ENCODE measurements around the gene ACADS.

The ACADS gene

DNA sequence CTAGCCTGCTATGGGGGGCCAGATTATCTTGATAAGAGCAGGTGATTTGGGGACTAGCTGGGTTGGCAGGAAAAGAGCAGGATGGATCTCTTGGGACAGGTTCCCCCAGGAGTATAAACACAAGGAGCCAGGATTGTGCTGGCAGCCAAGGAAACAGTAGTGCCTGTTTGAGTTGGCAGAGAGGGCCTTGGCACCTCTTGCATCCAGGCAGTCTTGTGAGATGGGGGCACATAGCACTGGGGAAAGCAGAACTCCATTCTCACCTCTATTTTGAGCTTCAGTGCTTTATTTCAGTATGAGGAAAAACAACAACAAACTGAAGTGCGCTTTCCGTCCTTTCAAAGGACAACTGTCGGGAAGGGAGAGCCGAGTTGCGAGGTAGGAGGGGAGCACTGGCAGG, 24.7 kb upstream of the ACADS start:
- DNase-seq (ENCODE audit: low read depth) = no peak

DNA sequence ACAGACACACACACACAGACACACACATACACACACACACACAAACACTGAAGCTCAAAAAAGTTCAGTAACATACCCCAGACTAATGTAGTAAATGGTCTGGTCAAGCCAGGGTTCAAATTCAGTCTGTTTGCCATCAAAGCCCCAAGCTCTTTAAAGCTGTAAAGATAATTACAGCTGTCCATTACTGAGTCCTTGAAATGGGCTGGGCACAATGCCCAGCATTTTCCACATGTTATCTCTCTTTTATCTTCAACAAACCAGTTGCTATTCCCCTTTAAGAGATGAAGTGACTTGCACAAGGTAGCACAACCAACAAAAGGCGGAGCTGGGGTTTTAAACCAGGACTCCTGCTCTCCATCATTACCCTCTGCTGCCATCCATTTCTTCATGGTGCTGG, 23.0 kb upstream of the ACADS start:
- DNase-seq (ENCODE audit: low read depth) = no peak

DNA sequence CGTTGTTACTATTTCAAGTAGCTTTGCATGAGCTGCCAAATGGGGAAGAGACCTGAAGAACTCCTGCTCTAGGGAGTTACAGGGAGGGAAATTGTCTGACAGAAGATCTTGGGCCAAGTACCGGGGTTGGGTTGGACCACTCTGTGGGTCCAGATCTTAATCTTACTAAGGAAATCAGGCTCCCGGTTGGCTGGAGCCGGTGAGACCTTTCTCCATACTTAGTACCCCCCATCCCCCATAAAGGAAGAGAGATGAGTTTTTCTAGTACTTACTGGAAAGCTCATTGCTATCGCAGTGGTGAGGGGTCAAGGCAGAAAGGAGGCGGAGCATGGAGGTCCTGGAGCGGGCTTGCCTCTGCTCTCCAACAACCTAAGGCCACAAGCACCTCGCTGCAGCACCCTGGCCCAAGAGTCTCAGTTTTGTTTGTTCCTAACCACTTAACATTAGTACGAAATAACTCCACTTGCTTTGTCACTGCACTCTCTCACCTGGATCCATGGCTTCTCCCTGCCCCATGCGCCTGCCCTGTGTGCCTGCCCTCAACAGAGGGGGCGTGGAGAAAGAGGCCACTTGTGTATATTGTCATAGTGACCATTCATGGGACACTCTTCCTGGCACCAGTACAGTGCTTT, 22.2 kb upstream of the ACADS start:
- no peak for DNase-seq (ENCODE audit: low read depth)

DNA sequence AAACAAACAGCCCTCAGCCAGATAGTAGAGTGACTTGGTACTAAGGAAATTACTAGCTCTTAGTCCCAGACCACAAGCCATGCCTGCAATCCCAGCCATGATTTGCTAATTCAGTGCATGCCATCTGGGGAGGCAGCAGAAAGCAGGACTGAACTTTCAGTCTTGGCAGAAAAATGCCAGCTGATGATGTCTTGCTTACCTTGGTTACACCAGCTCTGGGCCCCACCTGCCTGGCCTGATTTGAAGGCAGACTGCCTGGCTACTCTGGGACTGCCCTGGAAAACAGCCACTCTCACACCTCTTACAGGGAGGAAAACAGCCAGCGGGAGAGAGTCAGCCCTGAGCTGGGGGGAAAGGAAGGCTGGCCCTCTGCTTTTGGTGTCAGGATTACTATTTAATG, 20.0 kb upstream of the ACADS start:
- DNase-seq (ENCODE audit: low read depth) = no peak

DNA sequence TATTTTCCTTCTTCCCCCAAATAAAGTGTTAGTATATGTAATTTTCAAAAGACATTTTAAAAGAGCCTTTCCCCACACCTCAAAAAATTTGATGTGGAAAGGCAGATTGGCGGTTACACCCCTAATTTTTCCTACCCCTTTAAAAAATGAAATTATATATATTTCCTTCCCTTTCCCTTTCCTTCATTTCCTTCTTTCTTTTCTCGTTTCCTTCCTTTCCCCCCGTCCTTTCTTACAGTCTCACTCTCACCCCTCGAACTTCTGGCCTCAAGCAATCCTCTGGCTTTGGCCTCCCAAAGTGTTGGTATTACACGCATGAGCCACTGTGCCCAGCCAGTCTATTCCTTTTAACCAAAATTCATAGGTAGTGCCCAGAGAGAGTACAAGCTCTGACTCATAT, 19.6 kb upstream of the ACADS start:
- DNase-seq (ENCODE audit: low read depth) = no peak

DNA sequence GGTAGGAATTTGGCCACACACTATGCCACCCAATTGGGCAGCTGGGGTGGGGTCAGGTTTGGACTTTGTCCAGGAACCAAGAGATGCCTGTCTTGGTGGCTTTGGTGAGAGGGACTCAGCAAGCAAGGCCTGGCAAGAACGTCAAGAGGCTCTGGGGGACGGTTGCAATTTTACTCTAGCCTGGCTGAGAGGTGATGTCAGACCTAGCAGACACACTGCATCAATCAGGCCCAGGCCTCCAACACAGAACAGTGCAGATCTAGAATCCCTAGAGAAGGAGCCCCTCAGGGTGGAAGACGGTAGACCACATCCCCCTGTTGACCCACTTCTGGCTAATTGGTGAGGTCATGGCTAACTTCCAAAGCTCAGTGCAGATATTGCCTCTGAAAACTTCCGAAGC, 17.0 kb upstream of the ACADS start:
- DNase-seq (ENCODE audit: low read depth) = no peak

DNA sequence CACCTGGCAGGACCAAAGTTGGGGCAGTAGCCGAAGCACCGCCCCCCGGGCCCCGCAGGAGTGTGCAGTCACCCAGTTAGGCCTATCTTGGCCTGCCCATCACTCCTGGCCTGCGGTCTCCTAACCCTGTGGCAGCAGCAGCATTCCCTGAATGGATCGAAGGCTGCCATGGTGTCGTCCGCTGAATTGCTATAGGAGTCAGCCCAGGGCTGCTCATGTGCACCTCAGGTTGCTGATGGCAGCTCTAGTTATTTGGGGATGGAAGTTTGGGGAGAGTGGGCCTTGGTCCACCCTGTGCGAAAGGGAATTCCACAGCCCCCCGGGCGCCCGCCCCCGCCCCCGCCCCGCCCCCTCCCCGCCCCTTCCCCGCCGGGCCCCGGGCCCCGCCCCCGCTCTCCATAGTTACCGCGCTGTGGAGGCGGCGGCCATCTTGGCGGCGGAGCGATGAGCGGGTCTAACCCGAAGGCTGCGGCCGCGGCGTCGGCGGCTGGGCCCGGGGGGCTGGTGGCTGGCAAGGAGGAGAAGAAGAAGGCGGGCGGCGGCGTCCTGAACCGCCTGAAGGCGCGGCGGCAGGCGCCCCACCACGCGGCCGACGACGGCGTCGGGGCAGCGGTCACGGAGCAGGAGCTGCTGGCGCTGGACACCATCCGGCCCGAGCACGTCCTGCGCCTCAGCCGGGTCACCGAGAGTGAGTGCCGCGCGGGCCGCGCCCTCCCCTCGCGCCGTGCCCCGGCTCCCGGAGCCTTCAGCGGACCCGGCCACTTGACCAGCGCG, 15.4 kb upstream of the ACADS start, which contains the start of gene UNC119B:
Gene UNC119B (plus strand): TSS at position 428 of the 774 bp plus-strand sequence. CDS start 17 bp downstream, at position 445.
- DNase-seq (ENCODE audit: low read depth) = peak; percentile 62

DNA sequence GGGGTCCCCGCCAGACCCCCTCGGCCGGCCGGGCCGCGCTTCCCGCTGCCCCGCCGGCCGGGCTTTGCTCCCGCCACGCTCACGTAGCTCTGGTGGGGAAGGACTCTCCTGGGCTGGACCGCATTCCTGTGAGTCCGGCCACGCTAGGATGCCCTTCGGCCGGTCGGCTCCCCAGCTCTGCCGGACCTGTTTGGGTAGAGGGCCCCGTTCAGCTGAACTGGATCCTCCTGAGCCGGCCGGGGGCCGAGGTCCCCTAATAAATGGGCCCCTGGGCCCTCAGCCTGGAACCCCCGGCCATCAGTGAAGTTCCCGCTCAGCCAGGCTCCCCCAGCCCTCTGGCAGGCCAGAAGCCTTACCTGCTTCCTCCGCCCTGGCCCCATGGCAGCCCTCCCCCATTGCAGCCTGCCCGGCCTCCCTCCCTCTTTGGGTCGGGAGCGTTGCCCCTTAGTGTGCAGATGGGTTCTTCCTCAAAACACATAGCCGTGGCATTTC, 14.8 kb upstream of the ACADS start:
- no peak for DNase-seq (ENCODE audit: low read depth)

DNA sequence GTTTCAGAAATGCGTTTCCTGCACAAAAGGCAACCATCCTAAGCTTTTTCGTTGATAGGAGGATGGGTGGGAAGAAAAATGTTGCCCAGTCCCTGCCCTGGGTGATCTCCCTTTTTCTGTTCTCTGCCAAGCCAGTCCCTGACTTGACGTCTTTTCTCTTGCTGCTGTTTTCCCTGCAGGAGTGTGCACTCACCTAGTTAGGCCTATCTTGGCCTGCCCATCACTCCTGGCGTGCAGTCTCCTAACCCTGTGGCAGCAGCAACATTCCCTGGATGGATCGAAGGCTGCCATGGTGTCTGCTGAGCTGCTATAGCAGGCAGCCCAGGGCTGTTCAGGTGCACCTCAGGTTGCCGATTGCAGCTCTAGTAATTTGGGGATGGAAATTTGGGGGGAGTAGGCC, 14.2 kb upstream of the ACADS start:
- DNase-seq (ENCODE audit: low read depth) = no peak

DNA sequence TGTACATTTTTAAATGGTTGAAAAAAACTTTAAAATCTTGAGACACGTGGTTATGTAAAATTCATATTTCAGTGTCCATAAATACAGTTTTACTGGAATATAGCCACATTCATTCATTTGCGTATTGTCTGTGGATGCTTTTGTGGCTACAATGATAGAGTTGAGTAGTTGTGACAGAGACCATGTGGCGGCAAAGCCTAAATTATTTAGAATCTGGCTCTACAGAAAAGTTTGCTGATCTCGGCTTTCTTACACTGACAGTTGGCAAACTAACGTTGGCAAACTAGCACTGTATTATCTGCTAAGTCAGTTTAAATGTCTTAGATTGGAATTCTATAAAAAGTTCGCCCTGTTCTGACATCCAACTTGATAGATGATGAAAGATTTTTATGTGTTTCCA, 13.0 kb upstream of the ACADS start:
- no peak for DNase-seq (ENCODE audit: low read depth)

DNA sequence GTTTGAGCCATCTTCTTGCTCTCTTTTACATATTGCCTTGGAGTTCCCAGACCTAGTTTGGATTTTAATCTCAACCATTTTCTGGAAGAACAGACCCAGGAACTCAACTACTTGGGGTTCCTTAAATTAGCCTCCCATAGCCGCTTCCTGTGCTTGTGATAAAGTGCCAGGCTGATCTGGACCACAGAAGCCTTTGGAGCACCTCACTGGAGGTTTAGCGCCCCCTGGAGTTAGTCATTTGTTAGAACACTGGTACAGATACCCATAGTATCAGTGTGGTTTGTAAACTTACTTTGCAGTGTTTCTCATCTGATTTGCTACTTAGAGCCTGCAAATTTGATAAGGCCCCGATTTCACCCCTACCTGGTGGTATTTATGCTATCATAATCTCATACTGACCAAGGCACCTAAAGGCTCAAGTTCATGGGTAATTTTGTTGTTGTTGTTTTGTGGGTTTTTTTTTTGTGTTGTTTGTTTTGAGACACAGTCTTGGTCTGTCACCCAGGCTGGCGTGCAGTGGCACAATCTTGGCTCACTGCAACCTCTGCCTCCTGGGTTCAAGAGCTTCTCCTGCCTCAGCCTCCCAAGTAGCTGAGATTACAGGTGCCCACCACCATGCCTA, 11.7 kb upstream of the ACADS start:
- DNase-seq (ENCODE audit: low read depth) = peak; percentile 35

DNA sequence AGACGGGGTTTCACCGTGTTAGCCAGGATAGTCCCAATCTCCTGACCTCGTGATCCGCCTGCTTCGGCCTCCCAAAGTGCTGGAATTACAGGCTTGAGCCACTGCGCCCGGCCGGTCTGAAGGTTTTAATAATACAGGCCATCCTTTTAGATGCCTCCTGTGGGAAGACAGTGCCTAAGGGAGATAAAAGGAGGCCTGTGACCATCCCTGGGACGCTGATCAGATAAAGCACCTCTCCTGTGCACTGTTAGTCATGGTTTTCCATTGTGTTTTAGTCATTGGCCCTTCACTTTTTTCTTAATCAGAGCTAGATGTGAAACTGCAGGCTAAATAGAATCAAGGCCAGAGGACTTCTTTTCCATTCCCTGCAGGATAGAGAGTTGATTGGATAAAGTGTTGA, 7.6 kb upstream of the ACADS start:
- no peak for DNase-seq (ENCODE audit: low read depth)

DNA sequence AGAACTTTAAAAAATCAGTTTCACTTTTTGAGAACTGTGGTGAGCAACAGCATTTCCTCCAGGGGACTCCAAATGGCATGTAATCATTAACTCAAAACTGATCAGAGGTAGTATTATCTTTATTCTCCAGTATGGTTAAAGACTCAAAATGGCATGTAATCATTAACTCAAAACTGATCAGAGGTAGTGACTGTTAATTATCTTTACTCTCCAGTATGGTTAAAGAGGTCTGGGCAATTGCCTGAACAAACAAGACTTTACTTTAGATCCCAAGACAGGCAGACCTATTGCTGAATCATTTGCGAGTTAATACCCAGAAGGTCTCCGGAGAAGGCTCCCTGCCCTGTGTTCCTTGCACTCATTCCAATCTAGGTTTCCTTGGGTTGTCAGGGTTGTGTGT, 6.6 kb upstream of the ACADS start:
- DNase-seq (ENCODE audit: low read depth) = no peak

DNA sequence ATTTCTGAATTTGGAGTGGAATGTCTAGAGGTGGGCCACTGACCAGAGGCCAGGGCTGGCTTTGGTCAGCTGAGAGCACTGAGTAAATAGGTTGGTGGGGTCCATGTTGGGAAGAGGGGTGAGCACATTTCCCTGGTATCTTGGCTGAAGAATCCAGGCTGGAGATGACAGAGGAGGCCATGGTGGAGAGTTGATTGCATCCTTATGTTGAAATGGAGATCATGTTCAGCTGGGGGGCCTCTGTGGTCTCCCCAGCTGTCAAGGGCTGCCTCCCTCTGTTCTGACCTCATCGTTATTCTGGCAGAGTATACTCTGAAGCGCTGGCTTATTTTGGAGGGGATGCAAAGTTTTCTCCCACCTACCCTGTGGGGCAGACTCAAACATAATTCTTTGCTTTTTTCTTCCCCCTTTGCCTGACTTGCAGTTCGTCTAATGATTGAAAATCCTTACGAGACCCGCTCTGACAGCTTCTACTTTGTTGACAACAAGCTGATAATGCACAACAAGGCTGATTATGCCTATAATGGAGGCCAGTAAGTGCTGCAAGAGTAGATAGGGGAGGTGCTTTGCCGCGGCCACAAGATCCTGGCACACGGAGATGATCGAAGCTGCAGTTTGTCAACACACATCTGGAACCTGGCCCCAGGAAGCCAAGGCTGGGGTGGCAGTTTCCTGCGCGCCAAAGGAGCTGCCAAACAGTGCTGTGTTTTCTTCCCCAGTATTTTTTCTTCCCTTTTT, 6.0 kb upstream of the ACADS start:
- no peak for DNase-seq (ENCODE audit: low read depth)

DNA sequence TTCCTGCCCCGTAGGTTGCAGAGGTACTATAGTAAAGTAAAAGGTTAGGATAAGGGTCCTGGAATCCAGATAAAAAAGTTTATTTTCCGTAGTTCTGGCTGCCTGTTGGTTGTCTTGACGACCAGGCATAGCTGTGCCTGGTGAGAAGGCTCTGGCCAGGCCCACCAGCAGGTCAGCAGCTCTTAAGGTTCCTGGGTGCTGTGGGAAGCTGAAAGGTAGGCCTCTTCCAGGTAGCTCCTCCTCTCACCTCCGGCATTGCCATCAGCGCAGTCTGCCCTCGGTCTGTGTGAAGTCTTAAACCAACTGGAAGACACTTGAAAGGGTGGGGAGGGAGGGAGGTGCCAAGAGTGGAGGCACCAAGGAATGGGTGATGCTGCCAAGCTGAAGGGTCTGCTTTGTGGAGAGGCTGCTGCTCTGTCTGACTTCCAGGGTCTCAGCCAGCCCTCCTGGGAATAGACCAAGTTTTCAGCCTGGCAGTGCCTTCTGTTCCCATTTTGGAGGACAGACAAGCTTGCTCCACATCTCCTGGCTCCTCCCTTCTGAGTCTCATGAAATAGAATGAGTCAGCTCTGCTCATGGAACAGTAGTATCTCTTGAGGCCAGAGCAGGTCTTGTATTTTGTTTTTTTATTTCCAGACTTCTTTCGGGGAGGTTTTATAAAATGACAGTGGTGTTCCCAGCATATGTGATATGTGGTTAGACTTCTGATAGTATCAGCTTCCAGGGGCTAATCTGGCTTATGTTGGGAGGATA, 5.2 kb upstream of the ACADS start:
- DNase-seq (ENCODE audit: low read depth) = no peak

DNA sequence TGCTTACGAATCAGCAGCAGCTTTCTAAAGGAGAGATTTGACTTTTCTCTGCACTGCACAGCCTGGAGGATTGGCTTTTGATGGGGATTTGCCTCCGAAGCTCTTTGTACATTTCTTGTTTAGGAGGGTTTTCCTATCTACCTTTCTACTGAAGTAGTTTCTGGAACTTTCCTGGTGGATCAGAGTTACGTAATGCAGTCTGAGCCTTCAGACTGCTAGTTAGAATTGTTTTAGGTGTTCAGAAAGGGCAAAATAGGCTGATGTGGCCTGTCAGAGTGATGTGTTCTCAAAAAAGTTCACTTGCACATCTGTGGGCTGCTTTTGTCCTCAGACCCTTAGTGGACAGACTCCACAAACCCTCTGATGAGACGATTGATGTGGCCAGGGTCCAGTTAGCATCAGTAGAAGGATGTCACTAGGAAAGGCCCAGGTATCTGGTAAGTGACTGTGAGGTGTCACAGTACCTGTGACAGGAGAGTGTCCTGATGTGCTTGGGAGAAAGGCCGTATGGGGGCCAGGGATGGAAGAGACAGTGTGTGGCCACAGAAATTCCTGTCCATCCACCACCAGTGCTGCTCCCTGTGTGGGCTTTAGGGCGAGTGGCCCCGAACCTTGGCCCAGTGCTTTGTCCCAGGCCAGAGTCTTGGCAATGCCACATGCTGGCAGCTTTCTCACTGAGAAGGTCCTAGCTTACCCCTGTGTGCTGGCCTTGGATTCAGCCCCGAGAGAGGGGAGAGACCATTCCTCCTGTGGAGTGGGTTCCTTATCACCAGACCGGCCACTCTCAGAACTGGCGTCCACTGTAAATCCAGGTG, 4.4 kb upstream of the ACADS start:
- no peak for DNase-seq (ENCODE audit: low read depth)

DNA sequence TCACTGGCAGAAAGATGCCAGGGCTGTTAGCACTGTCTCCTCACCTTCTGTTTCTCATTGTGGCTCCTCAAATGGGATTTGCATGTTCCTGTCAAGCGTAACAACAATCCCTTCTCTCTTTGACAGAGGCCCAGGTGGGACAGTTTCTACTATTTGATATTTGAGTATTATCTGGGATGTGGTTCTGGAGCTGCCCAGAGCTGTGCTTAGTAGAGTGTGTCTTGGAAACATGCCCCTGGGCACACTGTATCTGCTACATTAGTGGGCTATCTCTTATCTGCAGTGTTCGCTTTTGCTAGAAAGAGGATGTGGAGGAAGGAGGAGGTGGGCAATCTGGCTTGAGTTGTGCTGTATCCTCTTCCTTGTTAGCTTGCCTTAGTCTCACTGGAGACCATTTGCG, 3.8 kb upstream of the ACADS start:
- no peak for DNase-seq (ENCODE audit: low read depth)

DNA sequence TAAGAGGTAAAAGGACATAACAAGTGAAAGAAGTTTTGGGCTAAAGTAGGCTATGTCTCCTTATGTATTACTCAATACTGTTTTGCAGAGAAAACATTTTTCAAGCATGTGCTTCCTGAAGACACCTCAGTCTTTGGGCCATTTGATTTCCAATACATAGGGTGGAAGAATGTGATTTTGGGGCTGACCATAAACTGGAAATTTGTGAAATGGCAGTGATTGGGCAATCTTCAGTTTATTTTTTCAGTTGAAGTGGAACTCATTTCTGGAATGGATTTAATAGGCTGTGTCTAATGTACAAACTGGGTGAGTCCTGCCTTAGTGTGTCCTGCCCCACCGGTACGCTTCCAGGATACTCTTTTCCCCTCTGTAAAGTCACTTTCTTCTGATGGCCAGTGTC, 2.8 kb upstream of the ACADS start:
- no peak for DNase-seq (ENCODE audit: low read depth)

DNA sequence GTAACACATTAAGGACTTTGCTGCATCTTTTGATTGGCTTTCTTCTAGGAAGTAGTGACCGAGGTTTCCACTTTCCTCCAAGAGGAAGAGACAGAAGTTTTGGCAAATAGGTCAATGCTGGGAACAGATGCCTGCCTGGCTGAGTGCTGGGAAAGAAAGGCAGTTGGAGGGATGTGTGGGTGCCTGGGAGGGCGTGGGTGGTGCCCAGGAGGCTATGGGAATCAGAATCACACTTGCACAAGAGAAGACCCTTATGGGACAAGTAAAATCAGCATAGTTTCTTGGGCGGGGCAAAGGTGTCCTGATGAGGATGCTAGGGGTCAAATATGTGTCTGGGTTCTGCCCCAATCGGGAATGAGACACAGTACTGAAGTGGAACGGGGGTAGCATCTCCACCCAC, 906 bp upstream of the ACADS start:
- DNase-seq (ENCODE audit: low read depth) = no peak

DNA sequence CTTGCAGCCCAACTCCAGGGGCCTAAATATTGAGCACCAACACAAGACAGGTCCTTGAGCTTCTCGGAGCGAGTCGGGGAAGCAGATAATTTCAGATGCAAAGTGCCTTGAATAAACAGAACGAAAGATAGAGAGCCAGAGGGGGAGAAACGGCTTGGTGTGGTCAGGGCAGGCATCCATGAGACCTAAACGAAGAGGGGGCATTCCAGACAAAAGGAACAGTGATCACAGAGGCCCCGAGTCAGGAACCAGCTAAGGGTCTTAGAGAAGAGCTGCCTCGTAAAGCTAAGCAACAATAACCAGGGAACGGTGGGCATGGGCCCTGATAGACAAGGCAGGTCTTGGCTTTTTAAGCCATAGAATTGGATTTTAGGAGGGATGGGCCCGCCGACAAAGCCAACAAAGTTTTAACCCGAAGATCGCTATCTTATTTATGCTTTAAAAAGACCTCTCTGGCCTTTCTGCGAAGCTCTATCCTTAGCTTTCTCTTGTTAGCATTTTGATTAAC, 421 bp upstream of the ACADS start:
- no peak for DNase-seq (ENCODE audit: low read depth)

DNA sequence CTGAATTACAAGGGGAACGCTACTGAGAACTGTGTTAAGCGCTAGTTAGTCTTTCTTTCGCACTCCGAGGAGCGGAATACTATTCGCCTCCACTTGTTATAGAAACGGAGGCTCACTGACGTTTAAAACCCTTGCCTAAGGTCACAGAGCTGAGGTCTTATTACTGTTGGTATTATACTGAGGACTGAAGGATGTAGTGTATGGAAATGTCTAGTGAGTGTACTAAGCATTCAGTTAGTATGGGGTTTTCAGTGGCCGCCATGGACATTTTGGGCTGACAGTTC, 826 bp downstream of the ACADS start:
- DNase-seq (ENCODE audit: low read depth) = no peak
